Testis (tissue), 3 donors: ENCODE measurements around the gene NCKAP5. TPM values are rescaled to one million over a fixed set of nuclear protein-coding genes. Genes with fewer than 3 reads are reported as not detected.

Experiments
- DNase-seq: peaks from one replicate; pipeline ENCODE4 v3.0.0-alpha.2; 2019
- H3K27ac ChIP-seq, 2 donors: fragments of 200-600 bp; sonication (generic); one replicate each; pipeline ENCODE4 v1.5.1; 2019
- H3K27me3 ChIP-seq: fragments of 200-600 bp; sonication (generic); one replicate; pipeline ENCODE4 v1.5.1; 2019
- H3K36me3 ChIP-seq: fragments of 200-600 bp; sonication (generic); one replicate; pipeline ENCODE4 v1.5.1; 2017; ENCODE audit warnings: low read depth; ENCODE audit errors: missing control alignments
- H3K4me1 ChIP-seq: fragments of 200-600 bp; sonication (generic); one replicate; pipeline ENCODE4 v1.5.1; 2019
- H3K4me3 ChIP-seq, 2 donors: fragments of 200-600 bp; sonication (generic); one replicate each; pipeline ENCODE4 v1.5.1; 2017 to 2019
- H3K9me3 ChIP-seq: fragments of 200-600 bp; sonication (generic); one replicate; pipeline ENCODE4 v1.5.1; 2017
- CTCF ChIP-seq, 3 experiments: fragments of 450-650 bp in 2 of 3; fragments of 200-600 bp in 1 of 3; sonication (generic) in 1 of 3; IDR thresholded peaks; one replicate each; pipeline ENCODE4 v1.5.1; 2016 to 2019; ENCODE audit warnings: antibody characterized with exemption in 3 of 3, mild to moderate bottlenecking in 2 of 3, moderate library complexity in 1 of 3
- POLR2A ChIP-seq: fragments of 450-650 bp; IDR thresholded peaks from one replicate; pipeline ENCODE4 v1.6.1; 2017; ENCODE audit warnings: antibody characterized with exemption, mild to moderate bottlenecking, moderate library complexity
- WGBS, 2 donors: methylation state at CpG; one replicate each; pipeline ENCODE4 v1.1.5; 2018; 5-methylcytosine and 5-hydroxymethylcytosine counted together
- intact Hi-C: fragments of 100-400 bp; cut with DNase I; formaldehyde crosslinking; loops from one replicate; pipeline ENCODE4 v1.15.1; 2023; ENCODE audit warnings: low total_unique reads
- polyA plus RNA-seq: library from polyadenylated mRNA; stranded (reverse); fragments of 350-450 nt; fragmentation: Illumina TruSeq; extraction: RNeasy Lipid Tissue Mini Kit (QIAGEN cat#74804); gene quantifications from one replicate; pipeline ENCODE4 v1.2.3, GENCODE V29; 2014; ENCODE audit warnings: low read depth, low replicate concordance; ENCODE audit not compliant: insufficient read depth
- total RNA-seq, 2 donors: library from RNA; depleted of rRNA; stranded (reverse); fragments of >200 nt; gene quantifications; one replicate each; pipeline ENCODE4 v1.2.3, GENCODE V29; 2016

Gene NCKAP5
- total and polyA plus RNA-seq, 3 donors from 2014 or later, result 3.0 to 7.6 (median 6.3) TPM

- no peak overlapping the region for H3K4me3 ChIP-seq
- H3K9me3 ChIP-seq, result no peaks in the 10 kb centered on the region
- no peaks in the 10 kb centered on the region for H3K36me3 ChIP-seq
- 83 to 85% methylated on average over 4 of the region's 4 CpGs for WGBS, 2 donors
- intact Hi-C loops, result no loop called here
- TF ChIP-seq POLR2A (no peak), CTCF (IDR thresholded peaks at IDR 0.05) (no peak)
- H3K27ac ChIP-seq, result no peak overlapping the region
- no peaks in the 10 kb centered on the region for H3K4me1 ChIP-seq
- no peak for DNase-seq
- H3K27me3 ChIP-seq, result no peaks in the 10 kb centered on the region
Measured at GRCh38 chr2:133163111-133163510, 405.2 kb downstream of the NCKAP5 start.

GRCh38 chr2:133158442-133158841 is 409.8 kb downstream of the NCKAP5 start:
- Histone ChIP-seq H3K27ac (no peak overlapping the region), H3K9me3 (no peaks in the 10 kb centered on the region), H3K27me3 (no peaks in the 10 kb centered on the region), H3K4me3 (no peak overlapping the region), H3K4me1 (no peaks in the 10 kb centered on the region), H3K36me3 (no peaks in the 10 kb centered on the region)
- TF ChIP-seq CTCF (IDR thresholded peaks at IDR 0.05), result no peak
- TF ChIP-seq POLR2A, result no peak
- no peak for DNase-seq
- intact Hi-C loops, result no loop called here

GRCh38 chr2:133158024-133158423 is 410.2 kb downstream of the NCKAP5 start:
- 53 to 78% methylated on average over 1 of the region's 1 CpG for WGBS, 2 donors

GRCh38 chr2:133157141-133157540 is 411.1 kb downstream of the NCKAP5 start:
- intact Hi-C loops, result no loop called here
- TF ChIP-seq POLR2A (no peak), CTCF (IDR thresholded peaks at IDR 0.05) (no peak)
- 91% methylated on average over 3 of the region's 3 CpGs for WGBS, 2 donors
- no peak for DNase-seq
- Histone ChIP-seq H3K27ac (no peak overlapping the region), H3K9me3 (no peaks in the 10 kb centered on the region), H3K36me3 (no peaks in the 10 kb centered on the region), H3K27me3 (no peaks in the 10 kb centered on the region), H3K4me1 (no peaks in the 10 kb centered on the region), H3K4me3 (no peak overlapping the region)

More at GRCh38 chr2:133158024-133158423, 410.2 kb downstream of the NCKAP5 start:
- Histone ChIP-seq H3K27me3 (no peaks in the 10 kb centered on the region), H3K36me3 (no peaks in the 10 kb centered on the region), H3K4me3 (no peak overlapping the region), H3K27ac (no peak overlapping the region), H3K9me3 (no peaks in the 10 kb centered on the region), H3K4me1 (no peaks in the 10 kb centered on the region)
- no peak for TF ChIP-seq POLR2A
- no peak for TF ChIP-seq CTCF (IDR thresholded peaks at IDR 0.05)
- DNase-seq, result no peak
- intact Hi-C loops, result no loop called here

GRCh38 chr2:133152801-133153200 is 415.5 kb downstream of the NCKAP5 start:
- H3K4me3 ChIP-seq, result no peak overlapping the region
- H3K27me3 ChIP-seq, result no peaks in the 10 kb centered on the region
- H3K27ac ChIP-seq, result no peak overlapping the region
- H3K36me3 ChIP-seq, result no peaks in the 10 kb centered on the region
- H3K4me1 ChIP-seq, result no peaks in the 10 kb centered on the region
- no peak for DNase-seq
- H3K9me3 ChIP-seq, result no peaks in the 10 kb centered on the region
- 89 to 97% methylated on average over 1 of the region's 1 CpG for WGBS, 2 donors
- TF ChIP-seq POLR2A (no peak), CTCF (IDR thresholded peaks at IDR 0.05) (no peak)
- intact Hi-C loops, result no loop called here
